Right atrium auricular region (tissue), 2 donors: ENCODE results near the gene TEAD1. TPM values are rescaled to one million over a fixed set of nuclear protein-coding genes. Genes with fewer than 3 reads are reported as not detected.

Experiments used
- DNase-seq: peaks from one replicate; pipeline ENCODE4 v3.0.0-alpha.2; 2019; ENCODE audit warnings: low spot score
- H3K27ac ChIP-seq, 2 donors: fragments of 200-600 bp; sonication (generic); 1 replicate in 1 of 2; 2 replicates in 1 of 2; pipeline ENCODE4 v1.5.1; 2016 to 2019
- H3K27me3 ChIP-seq, 2 donors: fragments of 200-600 bp; sonication (generic); one replicate each; pipeline versions ENCODE4 v1.5.1 to v1.6.0; 2017 to 2019
- H3K36me3 ChIP-seq: fragments of 200-600 bp; sonication (generic); one replicate; pipeline ENCODE4 v1.5.1; 2016
- H3K4me1 ChIP-seq, 2 donors: fragments of 200-600 bp; sonication (generic); one replicate each; pipeline versions ENCODE4 v1.5.1 to v1.6.0; 2017 to 2019
- H3K4me3 ChIP-seq, 2 donors: fragments of 200-600 bp; sonication (generic); 1 replicate in 1 of 2; 2 replicates in 1 of 2; pipeline ENCODE4 v1.5.1; 2017 to 2019; ENCODE audit warnings: mild to moderate bottlenecking in 1 of 2, moderate library complexity in 1 of 2
- H3K9me3 ChIP-seq, 2 donors: fragments of 200-600 bp; sonication (generic); one replicate each; pipeline ENCODE4 v1.5.1; 2019
- CTCF ChIP-seq, 2 donors: fragments of 200-600 bp; sonication (generic); IDR thresholded peaks; one replicate each; pipeline ENCODE4 v1.5.1; 2019; ENCODE audit warnings: antibody characterized with exemption in 2 of 2
- total RNA-seq, 2 donors: library from RNA; depleted of rRNA; stranded (reverse); fragments of >200 nt; gene quantifications; one replicate each; pipeline ENCODE4 v1.1.0, GENCODE V29; 2016

Gene TEAD1
- total RNA-seq, 2 donors from 2014 or later = 73.8 to 99.8 TPM

- no peak overlapping the region for H3K27ac ChIP-seq
- no peaks in the 10 kb centered on the region for H3K9me3 ChIP-seq
- peaks cover 0 to 54% of the 10 kb centered on the region in 2 donors for H3K4me1 ChIP-seq
- DNase-seq = no peak
- no peaks in the 10 kb centered on the region for H3K27me3 ChIP-seq
- no peak overlapping the region for H3K4me3 ChIP-seq
- no peak for TF ChIP-seq CTCF (IDR thresholded peaks at IDR 0.05)
- no peaks in the 10 kb centered on the region for H3K36me3 ChIP-seq
Measured at GRCh38 chr11:12811861-12812260, 137.6 kb downstream of the TEAD1 start.

- no peak for DNase-seq
- Histone ChIP-seq H3K27me3 (no peaks in the 10 kb centered on the region), H3K27ac (peak overlapping the region; percentile 63 to 64), H3K4me3 (no peak overlapping the region), H3K9me3 (no peaks in the 10 kb centered on the region), H3K4me1 (peaks cover 0 to 57% of the 10 kb centered on the region in 2 donors), H3K36me3 (no peaks in the 10 kb centered on the region)
- no peak for TF ChIP-seq CTCF (IDR thresholded peaks at IDR 0.05)
Measured at GRCh38 chr11:12812849-12813248, 138.6 kb downstream of the TEAD1 start.

GRCh38 chr11:12813371-12814225, 139.4 kb downstream of the TEAD1 start:
- Histone ChIP-seq H3K27ac (peak overlapping the region; percentile 63 to 64), H3K4me1 (peaks cover 0 to 64% of the 10 kb centered on the region in 2 donors), H3K27me3 (no peaks in the 10 kb centered on the region), H3K9me3 (no peaks in the 10 kb centered on the region), H3K36me3 (no peaks in the 10 kb centered on the region), H3K4me3 (no peak overlapping the region)
- peak in 1 of 2 donors; percentile 27 for TF ChIP-seq CTCF (IDR thresholded peaks at IDR 0.05)
- DNase-seq = no peak

GRCh38 chr11:12815129-12815480, 140.9 kb downstream of the TEAD1 start:
- no peaks in the 10 kb centered on the region for H3K9me3 ChIP-seq
- H3K4me3 ChIP-seq = peak overlapping the region in 1 of 2 donors; percentile 8
- DNase-seq = no peak
- peak overlapping the region; percentile 23 to 63 for H3K27ac ChIP-seq
- no peaks in the 10 kb centered on the region for H3K36me3 ChIP-seq
- H3K4me1 ChIP-seq = peaks cover 0 to 69% of the 10 kb centered on the region in 2 donors
- no peak for TF ChIP-seq CTCF (IDR thresholded peaks at IDR 0.05)
- no peaks in the 10 kb centered on the region for H3K27me3 ChIP-seq

GRCh38 chr11:12815931-12816494, 141.8 kb downstream of the TEAD1 start:
- Histone ChIP-seq H3K4me3 (no peak overlapping the region), H3K27ac (peak overlapping the region; percentile 22 to 40), H3K27me3 (no peaks in the 10 kb centered on the region), H3K4me1 (peaks cover 0 to 60% of the 10 kb centered on the region in 2 donors), H3K36me3 (no peaks in the 10 kb centered on the region), H3K9me3 (no peaks in the 10 kb centered on the region)
- DNase-seq = no peak
- TF ChIP-seq CTCF (IDR thresholded peaks at IDR 0.05) = no peak
